NCI-H2196 treated with DMSO at 0.1 percent for 48 hours (cell line): Measurements from ENCODE around the gene SUSD1.
A peak's percentile ranks its signal among the peaks of the same experiment; 100 is the strongest.
"Not testable (repeated sequence)": the region's sequence is repeated elsewhere in the genome, so short reads cannot be mapped to it uniquely, and the experiment has no call there.

Experiments
- DNase-seq: peaks from one replicate; lab custom pipeline; 2025; ENCODE audit not compliant: unreplicated experiment; lab: John Stamatoyannopoulos, UW

The SUSD1 gene

DNA sequence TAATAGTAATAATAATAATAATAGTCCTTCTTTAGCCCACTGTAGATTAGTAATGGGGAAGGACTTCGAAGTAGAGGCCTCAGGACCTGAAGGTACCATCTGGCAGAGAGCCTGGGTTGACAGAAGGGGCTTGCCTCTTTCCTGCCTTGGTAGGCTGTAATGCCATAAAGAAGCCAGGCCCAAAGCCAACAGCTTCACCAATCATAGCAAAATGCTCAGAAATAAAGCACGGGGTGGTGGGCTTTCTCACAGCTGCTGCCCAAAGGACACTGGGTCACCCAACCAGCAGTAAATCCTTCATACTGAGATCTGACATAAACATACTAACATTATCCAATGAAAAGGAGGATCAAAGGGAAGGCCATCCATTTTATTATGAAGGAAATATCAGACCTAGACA, 70.7 kb downstream of the SUSD1 start:
- no peak for DNase-seq

DNA sequence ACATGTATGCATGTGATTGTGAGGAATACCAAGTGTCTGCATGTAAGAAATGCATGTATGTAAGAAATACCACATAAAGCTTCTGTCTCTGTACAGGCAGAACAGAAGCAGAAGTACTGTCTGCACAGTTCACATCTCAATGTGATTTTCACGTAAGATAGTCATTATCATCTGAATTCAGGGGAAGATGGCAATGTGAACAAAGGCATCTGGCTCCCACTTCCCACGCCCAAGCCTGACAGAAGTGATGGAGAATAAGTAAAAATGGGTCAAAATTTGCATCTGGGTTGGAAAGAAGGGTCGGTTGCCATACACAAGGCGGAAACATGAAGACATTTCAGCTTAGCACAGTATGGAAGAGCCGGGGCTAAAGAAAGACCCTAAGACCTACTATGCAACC, 71.7 kb downstream of the SUSD1 start:
- DNase-seq = no peak

DNA sequence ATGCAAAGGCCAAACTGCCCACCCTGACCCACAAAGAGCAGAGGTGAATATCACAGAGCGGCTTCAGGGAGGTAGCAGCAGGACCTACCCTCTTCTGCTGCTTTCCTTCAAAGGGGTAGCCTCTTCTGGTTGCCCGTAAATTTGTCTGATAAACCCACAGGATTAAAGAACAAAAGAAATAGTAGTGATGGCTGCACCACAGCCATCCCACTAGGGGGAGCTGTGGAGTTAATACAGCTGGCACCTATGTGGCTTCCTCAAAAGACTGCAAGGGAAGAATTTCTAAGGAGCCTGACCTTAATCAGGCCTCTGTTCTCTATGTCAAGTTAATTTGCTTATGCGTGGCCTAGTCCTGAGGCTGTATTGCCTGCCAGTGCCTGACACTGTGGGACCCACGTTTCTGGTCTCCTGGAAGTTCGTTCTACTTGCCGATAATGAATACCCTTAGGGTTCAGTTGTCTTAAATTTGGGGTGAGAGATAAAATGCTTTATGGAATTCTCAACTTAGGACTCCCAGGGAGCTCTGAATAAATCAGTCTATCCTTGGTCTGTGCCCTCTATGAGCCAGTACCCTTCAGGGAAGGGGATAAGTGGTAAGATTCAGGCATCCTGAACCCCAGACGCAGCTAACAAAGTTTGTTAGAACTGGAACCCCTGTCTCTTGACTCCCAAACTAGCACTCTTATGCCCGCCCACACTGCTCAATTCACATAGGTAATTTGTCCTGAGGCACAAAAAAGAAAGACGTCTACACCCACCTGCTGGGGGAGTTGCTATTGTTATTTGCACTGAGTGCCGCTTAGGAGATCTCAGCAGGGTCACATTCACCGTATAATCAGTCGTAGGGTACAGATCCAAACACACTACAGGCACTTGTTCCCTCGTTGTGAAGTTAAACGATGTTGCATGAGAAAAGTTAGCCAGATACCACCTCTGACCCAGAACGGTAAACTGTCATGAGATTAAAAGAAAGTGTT, 77.1 kb downstream of the SUSD1 start:
- DNase-seq = peak; percentile 62

DNA sequence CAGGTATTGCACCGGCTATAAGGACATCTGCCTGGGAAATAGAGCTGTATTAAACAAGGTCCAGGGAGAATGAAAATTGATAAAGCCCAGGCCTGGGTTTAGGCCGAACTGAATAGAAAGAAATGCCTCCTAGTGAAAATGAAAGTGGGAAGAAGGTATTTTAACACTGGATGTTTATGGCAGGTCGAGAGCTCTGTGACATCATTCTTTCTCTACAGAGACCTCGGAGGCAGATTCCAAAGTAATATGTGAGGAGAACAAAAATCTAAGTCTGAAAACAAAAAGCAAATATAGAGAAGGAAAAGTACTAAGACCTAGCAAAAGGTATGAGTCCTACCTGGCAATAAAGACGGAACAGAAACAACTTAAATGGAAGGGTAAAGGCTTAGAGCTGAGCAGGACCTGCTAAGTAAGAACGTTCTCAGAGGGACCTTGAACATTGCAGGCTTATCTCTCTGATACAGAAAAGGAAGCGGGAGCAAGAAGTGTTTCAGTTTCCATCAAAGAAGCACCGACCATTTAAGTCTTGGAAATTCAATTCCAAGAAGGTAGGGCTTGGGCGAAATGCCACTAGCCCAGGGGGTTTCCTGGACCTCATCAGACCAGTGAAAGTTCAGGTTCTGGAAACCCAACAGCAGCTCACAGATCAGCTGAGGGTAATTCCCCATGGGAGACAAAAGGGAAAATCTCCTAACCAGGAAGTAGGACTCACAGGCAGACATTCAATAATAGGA, 80.0 kb downstream of the SUSD1 start:
- DNase-seq = no peak

DNA sequence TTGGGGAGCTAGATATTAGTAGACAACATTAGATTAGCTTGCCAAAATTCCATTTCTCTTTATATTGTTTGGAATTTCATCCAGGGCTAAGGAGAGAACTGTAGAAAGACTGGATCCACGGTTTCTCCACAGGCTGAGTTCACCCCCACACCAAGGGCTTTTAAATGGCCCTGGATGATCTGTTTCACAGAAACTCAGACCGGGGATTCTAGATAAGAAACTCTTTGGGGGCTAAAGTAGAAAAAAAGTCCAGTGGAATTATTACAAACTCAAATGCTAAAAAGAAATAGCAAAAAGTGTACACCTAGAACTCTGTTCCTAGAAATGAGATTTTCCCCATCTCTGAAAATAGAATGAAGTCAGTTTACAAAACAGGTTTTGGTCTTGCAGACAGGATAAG, 80.9 kb downstream of the SUSD1 start:
- no peak for DNase-seq

DNA sequence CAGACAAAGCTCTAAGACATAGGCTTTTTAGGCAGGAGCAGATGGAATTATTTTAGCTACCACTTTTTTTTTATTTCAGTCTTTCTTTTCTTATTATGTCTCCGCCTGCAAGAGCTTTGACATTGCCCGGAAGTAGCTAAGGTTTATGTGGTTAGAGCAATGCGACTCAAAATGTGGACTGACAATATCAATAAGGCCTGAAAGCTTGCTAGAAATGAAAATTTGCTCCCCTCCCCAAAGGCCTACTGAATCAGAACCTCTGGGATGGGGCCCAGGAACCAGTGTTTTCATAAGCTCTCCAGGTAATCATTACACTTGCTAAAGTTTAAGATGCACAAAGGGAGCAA, 81.3 kb downstream of the SUSD1 start:
- no peak for DNase-seq

DNA sequence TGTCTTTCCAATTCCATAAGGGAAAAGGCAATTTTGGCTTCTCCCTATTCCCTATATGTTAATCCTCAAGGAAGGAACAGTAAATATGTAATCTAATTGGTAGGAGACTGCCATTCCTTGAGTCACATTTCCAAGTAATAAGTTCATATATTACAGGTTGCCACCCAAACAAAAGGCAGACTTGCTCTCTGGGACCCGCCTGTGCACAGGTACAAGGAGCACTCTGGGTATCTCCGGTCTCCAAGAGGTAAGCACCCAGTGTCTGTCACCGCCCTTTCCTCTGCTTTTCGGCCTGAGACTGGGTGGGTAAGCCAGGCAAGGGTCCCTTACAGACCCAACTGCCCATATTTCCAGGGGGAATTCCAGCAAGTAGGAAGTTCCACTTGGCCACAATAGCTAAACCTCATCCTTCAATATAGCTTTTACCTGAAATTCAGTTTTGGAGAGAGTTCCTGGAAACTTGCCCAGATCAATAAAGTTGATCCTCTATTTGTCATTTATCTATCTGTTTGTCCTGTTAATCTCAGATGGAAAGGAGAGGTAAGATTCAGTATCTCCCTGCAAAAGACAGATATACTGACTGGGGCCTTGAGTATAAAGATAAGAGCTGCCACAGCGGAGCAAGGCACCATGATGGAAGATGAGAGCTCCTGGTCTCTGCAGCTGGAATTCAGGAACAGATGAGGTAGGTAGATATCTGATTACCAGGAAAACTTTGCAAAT, 81.8 kb downstream of the SUSD1 start:
- DNase-seq = no peak

DNA sequence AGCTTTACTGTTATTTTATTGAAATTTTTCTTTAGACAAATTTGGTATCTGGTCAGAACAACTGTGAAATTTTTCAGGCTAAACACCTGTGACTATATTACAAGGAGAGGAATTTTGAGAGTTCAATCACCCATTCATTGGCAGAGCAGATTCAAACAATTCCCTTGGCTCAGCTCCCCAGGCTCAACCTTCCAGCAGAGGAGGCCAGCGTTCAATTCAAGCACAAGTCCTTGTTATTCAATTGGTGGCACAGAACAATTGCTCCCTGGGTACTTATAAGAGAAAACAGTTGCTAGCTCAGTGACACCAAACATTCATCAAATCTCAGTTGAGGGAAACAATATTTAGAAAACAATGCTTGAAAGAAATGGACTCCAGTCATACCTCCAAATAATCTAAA, 83.3 kb downstream of the SUSD1 start:
- peak; percentile 34 for DNase-seq

DNA sequence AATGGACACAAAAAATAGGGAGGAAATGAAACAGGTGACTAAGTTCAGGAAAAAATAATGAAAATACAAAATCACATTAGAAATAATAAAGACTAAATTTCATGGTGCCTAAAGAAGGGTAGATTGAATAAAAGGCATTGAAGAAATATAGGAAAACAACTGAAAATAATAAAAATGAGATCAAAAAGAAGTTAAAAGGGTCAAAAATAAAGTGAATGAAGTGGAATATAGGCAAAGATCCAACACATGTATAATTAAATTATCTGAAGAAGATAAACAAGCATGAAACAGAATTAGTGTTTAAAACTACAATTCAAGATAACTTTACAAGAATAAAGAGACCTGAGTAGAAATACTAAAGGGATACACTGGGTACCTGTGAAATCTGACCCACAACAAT, 87.6 kb downstream of the SUSD1 start:
- no peak for DNase-seq

DNA sequence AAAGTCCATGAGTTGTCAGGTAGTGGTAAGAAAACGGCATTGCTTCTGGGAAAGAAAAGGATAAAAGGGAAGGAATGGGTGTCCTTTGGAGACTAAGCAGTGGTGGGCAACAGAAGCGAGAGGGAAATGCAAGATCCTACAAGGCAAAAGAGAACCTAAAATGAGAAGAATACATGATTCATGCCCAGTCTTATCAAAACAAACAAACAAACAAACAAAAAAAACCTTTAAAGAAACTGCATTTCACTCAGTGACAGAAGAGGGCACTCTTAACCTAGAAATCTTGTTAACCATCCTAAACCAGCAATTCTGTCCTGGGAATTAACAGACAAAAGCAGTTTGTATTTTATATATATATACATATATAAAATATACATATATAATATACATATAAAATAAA, 88.5 kb downstream of the SUSD1 start:
- DNase-seq = peak; percentile 24

DNA sequence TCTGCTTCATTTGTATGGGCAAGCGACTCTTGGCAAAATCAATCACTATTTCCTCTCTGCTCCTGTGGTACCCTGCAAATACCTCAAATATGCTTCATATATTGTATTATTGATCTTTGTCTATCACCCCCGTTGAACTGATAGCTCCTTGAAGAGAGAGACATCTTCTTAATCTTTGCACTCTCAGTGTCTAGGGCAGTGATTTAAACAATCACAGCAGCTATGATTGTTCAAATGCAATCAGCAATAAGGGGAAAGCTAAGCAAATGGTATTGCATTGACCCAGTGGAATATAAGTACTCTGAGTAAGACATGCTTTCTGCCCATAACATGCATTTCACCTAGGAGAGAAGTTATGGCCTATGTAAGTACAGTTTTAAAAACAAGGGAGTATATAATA, 90.2 kb downstream of the SUSD1 start:
- DNase-seq = no peak

DNA sequence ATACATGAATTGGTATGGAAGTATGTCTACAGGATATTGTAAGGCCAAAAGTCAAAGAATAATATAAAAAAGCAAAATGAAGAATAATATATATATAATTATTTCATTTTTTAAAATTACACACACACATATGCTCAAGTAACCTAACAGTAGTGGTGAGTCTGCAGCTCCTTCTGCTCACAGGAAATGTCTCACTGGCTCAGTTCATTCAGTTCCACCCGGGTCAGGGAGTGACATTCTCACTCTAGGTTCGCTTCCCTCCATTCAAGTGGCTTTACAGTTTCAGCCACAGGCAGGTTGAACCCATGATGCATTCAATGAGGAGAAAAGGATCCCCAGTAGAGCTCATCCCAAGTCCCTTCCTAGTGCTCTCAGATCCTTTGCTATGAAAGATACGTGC, 90.8 kb downstream of the SUSD1 start:
- no peak for DNase-seq

DNA sequence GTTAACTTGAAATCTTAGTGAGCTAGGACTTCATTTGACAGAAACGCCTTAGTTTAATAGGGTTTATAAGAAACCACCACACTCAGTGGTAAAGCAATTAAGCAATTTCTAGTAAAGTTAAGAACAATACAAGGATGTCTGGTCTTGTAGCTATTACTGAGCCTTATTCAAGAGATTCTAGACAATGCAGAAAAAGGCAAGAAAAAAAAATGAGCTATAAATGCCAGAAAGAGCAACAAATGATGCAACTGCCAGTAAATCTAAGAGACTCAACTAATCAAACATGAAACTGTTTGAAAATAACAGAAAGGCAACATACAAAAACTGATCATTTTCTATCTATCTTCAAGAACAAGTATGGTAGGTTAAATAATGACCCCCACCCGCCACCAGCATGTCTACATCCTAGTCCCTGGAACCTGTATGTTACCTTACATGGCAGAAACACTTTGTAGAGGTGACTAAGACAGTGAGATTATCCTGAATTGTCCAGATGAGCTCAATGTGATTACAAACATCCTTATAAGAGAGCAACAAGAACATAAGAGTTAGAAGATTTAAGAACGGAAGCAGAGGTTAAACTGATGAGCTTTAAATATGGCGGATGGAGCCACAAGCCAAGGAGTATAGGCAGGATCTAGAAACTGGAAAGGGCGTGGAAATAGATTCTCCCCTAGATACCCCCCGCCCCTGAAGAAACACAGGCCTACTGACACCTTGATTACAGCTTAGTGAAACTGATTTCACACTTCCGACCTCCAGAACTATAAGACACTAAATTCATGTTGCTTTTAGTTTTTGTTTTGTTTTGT, 93.0 kb downstream of the SUSD1 start:
- DNase-seq = no peak

DNA sequence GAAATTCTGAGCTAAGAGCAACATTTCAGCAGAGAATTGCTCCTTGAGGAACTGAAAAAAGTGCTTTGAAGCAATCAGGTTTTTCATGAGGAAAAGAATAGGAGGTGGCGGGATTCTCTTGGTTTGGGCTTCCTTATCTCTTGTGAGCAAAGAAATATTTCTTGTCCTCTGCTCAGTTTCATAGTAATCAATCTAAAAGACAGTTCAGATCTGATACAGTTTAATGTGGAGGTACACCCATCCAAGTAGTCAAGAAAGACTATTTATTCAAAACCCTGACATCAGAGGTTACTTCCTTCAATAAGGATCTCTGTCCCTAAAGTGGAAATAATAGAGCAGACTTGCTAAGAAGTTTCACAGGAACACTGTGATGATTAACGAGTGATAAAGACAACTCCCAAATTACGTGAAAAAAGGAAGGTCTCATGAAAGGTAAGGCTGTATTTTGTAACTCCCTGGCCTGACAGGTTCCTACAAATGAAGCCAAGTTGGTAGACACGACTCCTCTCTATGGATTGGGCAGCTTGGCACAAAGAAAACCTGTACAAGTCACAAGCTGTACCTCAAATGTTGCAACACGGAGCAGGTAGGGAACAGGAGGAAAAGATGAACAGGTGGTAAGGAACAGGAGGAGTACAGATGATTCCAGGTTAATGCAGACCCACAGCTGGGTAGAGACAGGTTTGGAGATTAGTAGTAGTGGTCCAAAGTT, 94.1 kb downstream of the SUSD1 start:
- DNase-seq = no peak

DNA sequence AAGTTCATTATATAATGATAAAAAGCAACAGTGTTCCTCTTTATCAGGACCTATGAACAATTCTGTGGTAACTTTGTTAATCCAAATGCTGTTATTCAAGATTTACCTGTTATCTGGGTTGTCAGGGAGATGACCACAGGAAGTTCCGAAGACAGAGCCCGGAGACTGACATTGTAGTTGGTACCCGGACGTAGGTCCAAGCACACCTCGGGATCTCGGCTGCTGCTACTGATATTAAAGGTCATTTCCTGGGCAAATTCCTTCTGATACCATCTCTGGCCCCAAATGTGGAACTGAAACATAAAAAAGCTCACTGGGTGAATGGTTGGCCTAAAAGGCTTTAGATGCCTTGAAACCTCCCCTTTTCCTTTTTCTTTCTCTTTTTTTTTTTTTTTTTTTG, 96.7 kb downstream of the SUSD1 start:
- no peak for DNase-seq

DNA sequence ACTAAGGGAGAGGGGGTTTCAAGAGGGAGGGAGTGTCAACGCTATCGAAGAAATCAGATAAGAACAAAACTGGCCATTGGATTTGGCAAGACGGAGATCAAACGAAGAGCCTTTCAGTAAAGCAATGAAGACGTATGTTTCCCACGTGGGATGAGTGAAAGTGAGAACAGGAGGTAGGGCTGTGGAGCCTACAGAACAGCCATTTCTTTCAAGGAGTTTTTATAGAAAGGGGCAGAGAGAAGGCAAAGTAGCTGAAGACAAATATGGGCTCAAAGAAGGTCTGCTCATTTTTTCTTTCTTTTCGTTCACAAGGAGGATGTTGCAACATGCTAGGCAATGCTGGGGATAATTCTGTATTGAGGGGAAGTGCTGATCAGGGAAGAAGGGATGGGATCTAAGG, 98.3 kb downstream of the SUSD1 start:
- no peak for DNase-seq

DNA sequence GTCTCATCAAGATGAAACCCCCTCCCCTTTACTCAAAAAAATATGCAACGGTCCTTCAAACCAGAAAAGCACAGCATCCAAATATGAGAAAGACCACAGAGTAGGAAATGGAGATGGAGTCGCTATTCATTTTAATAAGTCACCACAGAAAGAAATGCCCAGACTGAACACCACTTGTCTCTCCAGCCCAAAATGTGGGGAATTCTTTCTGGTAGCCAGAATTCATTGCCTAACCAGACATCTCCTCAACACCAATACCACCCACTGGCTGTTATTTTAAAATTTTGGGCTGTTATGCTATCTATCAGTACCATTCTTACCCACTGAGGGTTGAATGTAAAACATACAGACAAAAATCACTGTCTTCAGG, 100.1 kb downstream of the SUSD1 start:
- DNase-seq = no peak

DNA sequence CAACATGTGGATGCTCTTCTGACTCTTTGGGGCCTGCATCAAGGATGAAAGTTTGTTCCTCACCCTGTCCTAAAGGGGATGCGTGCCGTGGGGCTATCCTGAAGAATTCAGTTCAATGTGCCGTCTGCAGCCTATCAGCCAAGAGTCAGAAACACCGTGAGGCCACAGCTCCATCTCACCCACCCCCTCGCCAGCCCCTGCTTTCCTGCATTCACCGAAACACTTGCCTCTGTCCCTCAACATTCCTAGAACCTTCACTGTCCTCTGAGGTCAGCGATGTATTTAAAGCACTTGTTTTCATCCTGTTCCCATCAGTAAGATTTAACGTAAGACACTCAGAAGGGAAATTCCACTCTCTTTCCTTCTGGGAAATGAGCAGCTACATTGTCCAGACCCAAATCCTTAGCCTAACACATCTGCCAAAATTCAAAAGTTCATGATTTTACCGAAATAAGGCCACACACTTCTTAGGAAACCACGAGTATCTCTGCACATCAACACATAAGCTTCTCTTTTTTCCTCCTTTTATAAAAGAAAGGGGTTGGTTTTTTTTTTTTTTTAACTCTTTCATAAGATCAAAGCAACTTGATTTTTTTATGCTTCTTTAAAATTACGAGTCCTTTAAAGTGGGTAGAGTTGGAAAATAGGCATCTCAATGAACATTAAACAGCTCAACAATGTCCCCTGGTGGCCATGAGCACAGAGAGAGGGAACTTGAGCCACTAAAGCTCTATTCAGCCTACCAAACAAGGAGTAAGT, 100.7 kb downstream of the SUSD1 start:
- peak; percentile 33 for DNase-seq

DNA sequence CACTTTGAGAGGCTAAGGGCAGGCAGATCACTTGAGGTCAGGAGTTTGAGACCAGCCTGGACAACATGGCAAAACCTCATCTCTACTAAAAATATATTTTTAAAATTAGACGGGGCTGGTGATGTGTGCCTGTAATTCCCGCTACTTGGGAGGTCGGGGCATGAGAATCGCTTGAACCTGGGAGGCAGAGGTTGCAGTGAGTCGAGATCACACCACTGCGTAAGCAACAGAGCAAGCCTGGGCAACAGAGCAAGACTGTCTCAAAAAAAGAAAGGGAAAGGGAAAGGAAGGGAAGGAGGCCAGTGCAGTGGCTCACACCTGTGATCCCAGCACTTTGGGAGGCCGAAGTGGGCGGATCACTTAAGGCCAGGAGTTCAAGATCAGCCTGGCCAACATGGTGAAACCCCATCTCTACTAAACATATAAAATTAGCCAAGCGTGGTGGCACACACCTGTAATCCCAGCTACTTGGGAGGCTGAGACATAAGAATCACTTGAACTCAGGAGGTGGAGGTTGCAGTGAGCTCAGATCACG, 101.4 kb downstream of the SUSD1 start:
- DNase-seq = not testable (repeated sequence)
